ENCODE measurements around the gene FAM47E.
"Not testable (repeated sequence)": the region's sequence is repeated elsewhere in the genome, so short reads cannot be mapped to it uniquely, and the experiment has no call there.

FAM47E gene

GRCh38 chr4:76226418-76226817, 25.1 kb upstream of the FAM47E start:
- no peak for DNase-seq (ENCODE audit: low spot score)

DNA sequence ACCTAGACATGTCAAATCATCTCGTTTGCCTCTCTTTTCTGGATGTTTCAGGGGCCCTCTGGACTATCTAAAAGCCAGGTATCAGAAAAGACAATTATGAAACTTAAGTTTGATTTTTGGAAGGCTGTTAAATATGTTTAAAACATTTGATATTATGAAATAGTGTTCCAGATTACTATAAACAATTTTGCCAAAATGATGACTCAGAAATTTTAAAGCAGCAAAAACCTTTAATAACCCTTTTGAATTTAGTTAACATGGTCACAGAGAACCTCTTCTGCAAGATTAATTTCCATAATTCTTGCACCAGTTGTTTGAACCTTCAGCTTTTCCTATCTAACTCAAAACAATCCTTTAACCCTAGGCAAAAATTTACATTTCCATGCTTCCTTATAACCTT, 18.8 kb upstream of the FAM47E start:
- DNase-seq (ENCODE audit: low spot score), result no peak

GRCh38 chr4:76233083-76233482, 18.4 kb upstream of the FAM47E start:
- no peak for DNase-seq (ENCODE audit: low spot score)

DNA sequence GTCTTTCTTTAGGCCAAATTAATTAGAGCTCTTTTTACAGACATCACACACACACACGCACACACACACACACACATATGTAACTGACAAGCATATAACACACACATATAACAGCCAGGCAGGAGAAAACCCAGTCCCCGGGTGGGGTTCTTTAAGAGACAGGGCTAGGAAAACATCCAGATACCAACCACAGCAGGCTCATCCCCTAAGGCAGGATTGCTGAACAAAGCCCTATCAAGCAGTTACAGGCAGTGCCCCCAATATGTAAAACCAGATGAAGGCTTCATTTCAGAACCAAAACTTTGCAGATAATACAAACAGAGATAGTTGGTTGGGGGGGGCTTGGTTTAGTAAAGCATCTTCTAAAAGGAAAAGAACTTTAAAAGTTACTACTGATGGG, 18.0 kb upstream of the FAM47E start:
- no peak for DNase-seq (ENCODE audit: low spot score)

GRCh38 chr4:76233967-76234678, 17.4 kb upstream of the FAM47E start:
- DNase-seq (ENCODE audit: low spot score), result no peak

DNA sequence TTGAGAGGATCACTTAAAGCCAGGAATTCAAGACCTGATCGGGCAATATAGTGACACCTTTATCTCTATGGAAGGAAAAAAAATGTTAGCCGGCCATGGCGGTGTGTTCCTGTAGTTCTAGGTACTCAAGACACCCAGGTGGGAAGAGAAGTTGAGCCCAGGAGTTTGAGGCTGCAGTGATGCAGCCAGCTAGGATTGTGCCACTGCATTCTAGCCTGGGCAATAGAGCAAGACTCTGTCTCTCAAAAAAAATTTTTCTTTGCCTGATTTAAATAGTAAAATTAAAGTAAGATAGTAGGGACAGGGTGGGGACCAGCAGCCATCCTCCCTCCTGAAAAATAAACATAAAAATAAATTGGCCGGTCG, 16.9 kb upstream of the FAM47E start:
- no peak for DNase-seq (ENCODE audit: low spot score)

DNA sequence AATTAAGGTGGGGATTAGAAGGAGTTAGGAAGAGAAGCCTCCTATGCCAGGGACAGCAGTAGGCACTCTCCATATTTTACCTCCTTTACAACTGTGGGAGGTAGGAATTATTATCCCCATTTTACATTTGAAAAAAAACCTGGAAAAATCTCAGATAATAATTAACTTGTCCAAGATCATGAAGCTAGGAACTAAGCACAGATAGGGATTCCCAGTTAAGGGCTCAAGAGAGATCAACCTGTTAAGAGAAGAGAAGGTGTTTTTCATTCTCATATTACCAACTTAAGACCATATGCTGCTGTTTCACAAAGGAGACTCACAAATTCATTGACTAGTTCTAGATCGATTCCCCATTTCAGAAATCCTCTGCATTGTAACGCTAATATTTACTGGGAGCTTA, 16.1 kb upstream of the FAM47E start:
- no peak for DNase-seq (ENCODE audit: low spot score)

- DNase-seq (ENCODE audit: low spot score), result no peak
Observed at GRCh38 chr4:76235915-76236314, 15.6 kb upstream of the FAM47E start.

GRCh38 chr4:76238236-76238635, 13.3 kb upstream of the FAM47E start:
- no peak for DNase-seq (ENCODE audit: low spot score)

DNA sequence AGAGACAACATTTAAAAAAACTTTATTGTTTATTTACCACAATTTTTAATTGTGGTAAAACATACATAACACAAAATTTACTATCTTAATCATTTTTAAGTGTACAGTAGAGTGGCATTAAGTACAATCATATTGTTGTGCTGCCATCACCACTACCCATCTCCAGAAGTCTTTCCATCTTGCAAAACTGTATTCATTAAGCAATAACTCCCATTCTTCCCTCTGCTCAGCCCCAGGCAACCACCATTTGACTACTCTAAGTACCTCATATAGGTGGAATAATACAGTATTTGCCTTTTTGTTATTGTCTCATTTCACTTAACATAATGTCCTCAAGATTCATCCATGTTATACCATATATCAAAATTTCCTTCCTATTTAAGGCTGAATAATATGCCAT, 12.8 kb upstream of the FAM47E start:
- no peak for DNase-seq (ENCODE audit: low spot score)

DNA sequence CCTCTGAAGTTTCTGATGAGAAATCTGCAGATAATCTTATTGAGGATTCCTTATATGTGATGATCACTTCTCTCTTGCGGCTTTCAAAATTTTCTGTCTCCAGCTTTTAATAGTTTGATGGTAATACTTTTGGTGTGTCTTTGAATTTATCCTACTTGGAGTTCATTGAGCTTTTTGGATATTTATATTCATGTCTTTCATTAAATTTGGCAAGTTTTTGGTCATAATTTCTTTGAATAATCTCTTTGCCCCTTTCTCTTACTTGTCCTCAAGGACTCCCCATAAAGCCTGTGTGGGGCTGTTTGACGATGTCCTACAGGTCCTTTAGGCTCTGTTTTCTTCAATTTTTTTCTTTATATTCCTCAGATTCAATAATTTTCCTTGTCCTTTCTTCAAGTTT, 11.3 kb upstream of the FAM47E start:
- no peak for DNase-seq (ENCODE audit: low spot score)

GRCh38 chr4:76243877-76244276, 7.6 kb upstream of the FAM47E start:
- DNase-seq (ENCODE audit: low spot score), result not testable (repeated sequence)

DNA sequence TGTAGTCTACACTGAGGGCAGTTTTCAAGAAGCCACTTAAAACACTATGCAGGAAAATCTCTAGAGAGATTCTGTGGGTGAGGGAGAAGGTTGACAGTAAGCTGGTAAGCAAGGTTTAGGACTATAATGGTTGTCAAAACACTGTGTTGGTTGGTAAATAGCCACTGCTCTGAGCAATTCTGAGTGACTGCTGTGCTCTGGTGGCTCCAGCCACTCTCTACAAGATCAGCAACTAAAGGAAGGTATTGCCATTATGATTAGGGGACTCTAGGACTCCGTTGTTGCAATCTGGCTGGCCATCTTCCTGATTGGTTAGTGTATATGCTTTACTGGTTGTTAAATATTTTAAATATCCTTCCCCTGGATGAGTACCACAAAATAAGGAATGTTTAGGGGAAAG, 5.5 kb upstream of the FAM47E start:
- DNase-seq (ENCODE audit: low spot score), result no peak

GRCh38 chr4:76246852-76247251, 4.7 kb upstream of the FAM47E start:
- no peak for DNase-seq (ENCODE audit: low spot score)

- DNase-seq (ENCODE audit: low spot score), result no peak
Observed at GRCh38 chr4:76250962-76251361, 559 bp upstream of the FAM47E start.

DNA sequence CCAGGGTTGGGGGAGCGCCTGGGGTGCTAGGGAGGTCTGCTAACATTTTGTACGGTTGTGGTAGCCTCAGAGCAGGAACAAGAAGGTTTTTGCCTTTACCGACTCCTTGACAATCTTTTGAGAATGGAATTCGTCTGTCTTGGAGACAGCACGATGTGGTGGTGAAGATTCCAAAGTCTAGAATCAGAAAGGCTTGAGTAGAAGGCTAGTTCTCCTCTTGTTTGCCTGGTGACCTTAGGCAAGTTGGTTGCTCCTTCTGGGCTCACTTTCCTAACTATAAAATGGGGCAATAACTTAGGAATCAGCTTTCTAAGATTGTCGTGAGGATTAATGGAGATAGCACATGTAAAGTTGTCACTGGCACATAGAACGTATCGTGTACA, 741 bp downstream of the FAM47E start:
- DNase-seq (ENCODE audit: low spot score), result no peak

DNA sequence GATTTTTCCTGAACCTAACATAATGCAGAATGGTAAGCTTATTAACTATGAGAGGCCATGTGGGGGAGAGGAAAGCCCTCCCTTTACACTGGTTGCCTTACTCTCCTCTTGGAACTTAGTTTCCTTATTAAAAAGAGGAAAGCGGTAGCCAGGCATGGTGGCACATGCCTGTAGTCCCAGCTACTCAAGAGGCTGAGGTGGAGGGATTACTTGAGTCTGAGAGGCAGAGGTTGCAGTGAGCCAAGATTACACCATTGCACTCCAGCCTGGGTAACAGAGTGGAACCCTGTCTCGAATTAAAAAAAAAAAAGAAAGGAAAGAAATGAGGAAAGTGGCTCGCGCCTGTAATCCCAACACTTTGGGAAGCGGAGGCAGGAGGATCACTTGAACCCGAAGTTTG, 2.0 kb downstream of the FAM47E start:
- no peak for DNase-seq (ENCODE audit: low spot score)

DNA sequence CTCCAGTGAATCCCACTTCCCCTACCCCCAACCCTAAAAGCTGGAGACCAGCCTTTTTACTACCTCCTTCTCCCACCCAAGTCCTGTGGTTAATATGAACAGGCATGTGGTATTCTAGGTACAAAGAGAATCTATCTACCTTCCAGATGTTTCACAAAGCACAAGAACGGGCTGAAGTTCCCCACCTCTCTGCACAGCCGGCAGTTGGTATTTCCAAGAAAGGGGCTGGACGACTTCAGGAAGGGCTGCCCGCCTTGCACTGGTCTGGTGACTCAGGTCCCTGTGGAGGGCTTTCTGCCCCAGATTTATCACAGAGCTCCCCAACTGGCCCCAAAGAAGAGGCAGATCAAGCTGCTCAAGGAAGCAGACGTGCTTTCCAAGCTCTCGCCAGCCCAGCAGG, 4.5 kb downstream of the FAM47E start:
- no peak for DNase-seq (ENCODE audit: low spot score)

GRCh38 chr4:76256968-76257367, 5.4 kb downstream of the FAM47E start:
- no peak for DNase-seq (ENCODE audit: low spot score)

DNA sequence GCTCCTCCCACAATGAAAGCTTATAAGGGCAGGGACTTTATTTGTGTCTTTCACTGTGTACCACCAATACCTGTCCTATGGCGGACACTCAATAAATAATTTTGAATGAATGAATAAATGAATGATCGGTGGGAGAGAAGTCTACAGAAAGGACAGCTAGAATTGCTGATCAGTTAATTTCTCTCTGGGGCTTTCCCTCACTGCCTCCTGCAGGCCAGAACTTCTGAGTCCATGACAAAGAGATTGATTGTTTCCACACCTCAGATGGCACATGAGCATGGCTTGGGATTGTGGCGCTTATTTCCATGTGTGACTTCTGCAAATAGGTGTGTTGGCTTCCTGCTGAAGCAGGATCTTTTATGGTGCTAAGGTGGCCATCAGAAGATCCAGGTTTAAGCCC, 6.3 kb downstream of the FAM47E start:
- DNase-seq (ENCODE audit: low spot score), result no peak

DNA sequence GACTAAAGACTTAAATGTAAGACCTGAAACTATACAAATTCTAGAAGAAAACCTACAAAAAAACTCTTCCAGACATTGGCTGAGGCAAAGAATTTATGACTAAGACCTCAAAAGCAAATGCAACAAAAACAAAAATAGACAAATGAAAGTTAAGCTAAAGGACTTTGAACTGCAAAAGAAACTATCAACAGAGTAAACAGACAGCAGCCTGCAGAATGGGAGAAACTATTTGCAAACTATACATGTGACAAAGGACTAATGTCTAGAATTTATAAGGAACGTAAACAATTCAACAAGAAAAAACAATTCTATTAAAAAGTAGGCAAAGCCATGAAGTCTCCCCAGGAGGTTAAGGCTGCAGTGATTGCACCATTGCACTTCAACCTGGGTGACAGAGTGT, 9.1 kb downstream of the FAM47E start:
- DNase-seq (ENCODE audit: low spot score), result no peak

- no peak for DNase-seq (ENCODE audit: low spot score)
Observed at GRCh38 chr4:76265631-76266218, 14.2 kb downstream of the FAM47E start.

DNA sequence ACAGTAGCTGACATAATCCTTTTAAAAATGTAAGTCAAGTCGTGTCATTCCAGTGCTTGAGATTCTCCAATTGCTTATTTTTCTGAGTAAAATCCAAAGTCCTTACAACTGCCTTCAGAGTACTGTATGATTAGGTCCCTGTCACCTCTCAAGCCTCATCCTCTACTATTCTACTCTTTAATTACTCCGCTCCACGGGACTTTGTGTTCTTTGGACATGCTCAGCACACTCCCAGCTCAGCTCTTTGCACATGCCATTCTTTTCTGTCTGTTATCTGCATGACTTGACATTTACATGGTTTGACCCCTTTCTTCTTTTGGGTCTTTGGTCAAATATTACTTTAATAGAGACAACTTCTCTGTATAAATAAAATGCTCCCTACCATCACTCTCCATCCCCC, 15.1 kb downstream of the FAM47E start:
- DNase-seq (ENCODE audit: low spot score), result no peak

- DNase-seq (ENCODE audit: low spot score), result no peak
Observed at GRCh38 chr4:76267811-76268210, 16.3 kb downstream of the FAM47E start.

All from AG20443 (cell line).